Cerebellar nuclear complex (tissue), 1 donor: Measurements from ENCODE around the gene RCOR2.
"Not testable (repeated sequence)": the region's sequence is repeated elsewhere in the genome, so short reads cannot be mapped to it uniquely, and the experiment has no call there.

ENCODE experiments used
- DNase-seq, 2 experiments: peaks; one replicate each; lab custom pipeline; 2025; lab: John Stamatoyannopoulos, UW

Gene RCOR2

DNA sequence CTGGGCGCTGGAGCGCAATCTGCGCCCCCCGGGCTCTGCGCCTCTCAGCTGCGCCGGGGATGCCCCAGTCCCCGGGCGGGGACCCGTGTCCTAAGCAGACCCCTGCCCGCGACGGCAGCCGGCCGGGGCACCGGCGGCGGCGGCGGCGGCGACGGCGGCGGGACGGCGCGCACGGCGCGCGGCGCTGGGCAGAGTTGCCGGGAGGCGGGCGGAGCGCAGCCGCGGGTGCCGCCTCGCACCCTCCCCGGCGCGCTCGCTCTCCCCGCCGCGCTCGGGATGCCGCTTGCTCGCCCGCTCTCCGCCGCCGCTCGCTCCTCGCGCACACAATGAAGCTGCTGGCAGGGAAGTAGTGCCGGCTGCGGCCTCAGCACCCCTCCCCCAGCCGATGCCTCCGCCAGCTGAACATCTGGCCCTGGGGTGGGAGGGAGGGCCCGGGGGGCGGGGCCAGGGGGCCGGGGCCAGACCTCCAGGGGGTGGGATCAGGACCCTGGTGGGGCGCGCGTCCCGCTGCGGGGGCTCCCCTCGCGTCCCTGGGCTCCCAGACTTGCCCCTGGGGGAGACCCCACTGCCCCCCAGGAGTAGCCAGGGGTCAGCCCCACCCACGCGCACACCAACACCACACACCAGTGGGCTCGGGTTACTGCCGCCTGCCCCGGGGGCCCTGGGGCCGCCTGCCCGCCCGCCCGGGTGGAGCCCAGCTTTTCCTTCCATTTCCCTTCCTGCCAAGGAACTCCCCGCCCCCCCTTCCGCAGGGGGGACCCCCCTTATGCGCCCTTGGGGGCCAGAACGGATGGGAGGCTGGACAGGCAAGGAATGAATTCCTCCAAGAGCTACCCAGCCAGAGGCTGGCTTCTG is at the start of gene RCOR2:
Gene RCOR2 (minus strand): TSS at position 328 of the 855 bp plus-strand sequence. CDS start 708 bp downstream, outside the sequence.
- no peak for DNase-seq

DNA sequence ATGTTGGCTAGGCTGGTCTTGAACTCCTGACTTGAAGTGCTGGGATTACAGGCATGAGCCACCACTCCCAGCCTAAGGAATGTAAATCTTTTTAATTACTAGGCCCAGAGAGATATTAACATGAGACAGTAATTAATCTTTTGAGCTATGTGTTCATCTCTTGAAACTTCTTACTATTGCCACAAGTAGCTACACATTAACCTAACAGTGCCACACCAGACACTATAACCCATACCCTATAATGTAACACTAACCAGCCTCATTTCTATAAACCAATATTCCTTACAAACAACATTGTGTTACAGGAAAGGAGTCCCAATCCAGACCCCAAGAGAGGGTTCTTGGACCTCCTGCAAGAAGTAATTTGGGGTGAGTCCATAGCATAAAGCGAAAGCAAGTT is 49.5 kb upstream of the RCOR2 start:
- DNase-seq, result no peak

DNA sequence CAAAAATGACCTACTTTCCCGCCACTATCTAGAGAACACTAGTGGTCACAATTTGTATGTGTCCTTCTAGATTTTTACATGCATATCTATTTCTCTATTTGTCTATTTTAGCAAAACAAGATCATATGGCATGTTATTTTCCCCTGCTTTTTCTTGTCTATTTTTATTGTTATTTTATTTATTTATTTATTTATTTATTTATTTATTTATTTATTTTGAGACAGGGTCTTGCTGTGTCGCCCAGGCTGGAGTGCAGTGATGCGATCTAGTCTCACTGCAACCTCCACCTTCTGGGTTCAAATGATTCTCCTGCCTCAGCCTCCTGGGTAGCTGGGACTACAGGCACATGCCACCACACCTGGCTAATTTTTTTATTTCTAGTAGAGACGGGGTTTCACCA is 46.9 kb upstream of the RCOR2 start:
- DNase-seq, result not testable (repeated sequence)

DNA sequence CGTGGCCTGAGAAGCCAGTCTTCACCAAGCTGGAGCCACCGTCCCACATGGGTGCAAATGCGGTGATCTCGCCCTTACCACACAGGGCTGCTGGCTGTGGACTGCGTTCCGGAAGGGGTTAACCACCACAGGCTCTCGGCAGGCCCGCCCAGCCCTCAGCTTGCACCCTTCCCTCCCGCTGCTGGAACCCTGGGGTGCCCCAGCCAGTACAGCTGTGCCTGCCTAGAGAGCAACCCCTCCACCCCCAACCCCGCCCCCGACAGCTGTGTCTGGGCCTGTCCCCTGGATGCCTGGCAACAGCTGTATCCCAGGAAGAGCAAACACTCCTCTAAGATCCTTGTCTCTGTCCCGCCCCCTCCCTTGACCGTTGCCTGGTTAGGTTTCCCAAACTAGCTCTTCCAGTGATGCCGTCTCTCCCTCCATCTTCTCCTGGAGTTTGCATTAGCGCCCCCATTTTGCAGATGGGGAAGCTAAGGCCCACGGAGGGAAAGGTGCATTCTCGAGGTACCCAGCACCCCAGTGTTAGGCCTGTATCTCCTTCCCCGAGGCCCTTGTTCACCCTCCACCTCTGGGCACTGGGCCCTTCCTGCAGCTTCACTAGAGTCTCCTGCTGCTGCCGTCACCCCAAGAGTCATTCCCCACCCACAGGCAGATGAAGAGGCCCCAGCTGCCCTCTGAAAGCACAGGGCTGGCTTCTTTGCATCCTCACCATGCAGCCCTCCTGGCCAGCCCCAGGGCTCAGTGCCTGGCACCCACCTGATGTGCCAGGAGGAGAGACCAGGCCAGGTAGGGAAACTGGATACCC is 44.8 kb upstream of the RCOR2 start:
- DNase-seq, result no peak

DNA sequence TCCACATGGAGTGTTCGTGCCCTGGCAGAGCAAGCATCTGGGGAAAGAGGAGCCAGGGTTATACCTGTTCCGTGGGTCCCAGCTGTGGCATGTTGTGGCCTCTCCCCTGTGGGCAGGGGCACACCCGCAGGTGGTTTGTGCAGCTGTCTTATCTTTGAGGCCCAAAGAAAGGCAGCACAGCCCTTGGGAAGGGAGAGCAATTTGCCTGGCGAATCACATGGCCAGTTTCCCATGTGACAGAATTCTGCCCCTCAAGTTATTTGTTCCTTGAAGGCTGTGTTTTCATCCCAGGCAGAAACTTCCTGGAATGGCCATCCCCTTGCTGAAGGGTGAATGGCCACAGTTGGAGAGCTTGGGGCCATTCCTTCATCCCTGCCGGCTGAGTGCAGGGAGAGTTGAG is 41.0 kb upstream of the RCOR2 start:
- DNase-seq, result no peak

DNA sequence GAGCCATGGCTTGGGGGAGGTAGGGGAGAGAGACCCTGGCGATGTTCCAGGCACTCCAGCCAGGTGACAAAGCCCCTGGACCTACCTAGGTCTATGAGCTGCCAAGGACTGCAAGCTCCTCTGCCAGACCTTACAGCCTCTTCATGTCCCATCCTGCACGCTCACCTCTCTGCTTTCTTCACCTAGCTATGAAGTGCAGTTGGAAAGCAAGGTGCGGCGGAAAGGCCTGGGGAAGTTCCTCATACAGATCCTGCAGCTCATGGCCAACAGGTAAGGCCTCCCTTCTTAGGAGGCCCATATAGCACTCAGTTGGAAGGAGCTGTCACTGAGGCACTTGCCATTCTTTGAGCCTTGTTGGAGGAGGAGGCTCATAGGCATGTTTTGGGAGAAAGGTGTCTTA is 35.6 kb upstream of the RCOR2 start:
- DNase-seq, result no peak

DNA sequence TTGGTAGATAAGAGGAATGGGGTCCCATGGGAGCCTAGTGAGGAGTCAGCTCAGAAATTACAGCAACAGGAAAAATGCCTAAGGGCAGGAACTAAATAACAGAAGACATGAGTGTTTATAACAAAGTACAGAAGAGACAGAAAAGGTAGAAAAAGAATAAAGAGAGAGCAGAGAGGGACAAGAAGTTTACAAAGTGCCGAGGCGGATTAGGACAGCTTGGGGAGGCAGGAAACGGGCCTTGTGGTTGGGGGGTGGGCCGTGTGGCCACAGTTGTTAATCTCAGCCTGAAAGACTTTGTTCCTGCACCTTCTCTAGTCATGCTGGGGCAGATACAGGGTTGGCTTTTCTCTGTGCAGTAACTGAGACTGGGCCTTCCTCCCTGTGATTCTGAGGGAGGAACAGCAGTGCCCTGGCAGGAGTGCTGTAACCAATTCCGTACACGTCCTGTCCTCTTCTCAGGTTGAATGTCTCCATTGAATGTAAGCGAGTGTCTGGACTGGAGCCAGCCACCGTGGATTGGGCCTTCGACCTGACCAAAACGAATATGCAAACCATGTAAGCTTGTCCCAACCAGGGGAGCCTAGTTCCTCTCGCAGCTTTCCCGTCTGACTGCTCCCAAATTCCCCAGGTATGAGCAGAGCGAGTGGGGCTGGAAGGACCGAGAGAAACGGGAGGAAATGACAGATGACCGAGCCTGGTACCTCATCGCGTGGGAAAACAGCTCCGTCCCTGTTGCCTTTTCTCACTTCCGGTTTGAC is 35.0 kb upstream of the RCOR2 start:
- DNase-seq, result no peak

DNA sequence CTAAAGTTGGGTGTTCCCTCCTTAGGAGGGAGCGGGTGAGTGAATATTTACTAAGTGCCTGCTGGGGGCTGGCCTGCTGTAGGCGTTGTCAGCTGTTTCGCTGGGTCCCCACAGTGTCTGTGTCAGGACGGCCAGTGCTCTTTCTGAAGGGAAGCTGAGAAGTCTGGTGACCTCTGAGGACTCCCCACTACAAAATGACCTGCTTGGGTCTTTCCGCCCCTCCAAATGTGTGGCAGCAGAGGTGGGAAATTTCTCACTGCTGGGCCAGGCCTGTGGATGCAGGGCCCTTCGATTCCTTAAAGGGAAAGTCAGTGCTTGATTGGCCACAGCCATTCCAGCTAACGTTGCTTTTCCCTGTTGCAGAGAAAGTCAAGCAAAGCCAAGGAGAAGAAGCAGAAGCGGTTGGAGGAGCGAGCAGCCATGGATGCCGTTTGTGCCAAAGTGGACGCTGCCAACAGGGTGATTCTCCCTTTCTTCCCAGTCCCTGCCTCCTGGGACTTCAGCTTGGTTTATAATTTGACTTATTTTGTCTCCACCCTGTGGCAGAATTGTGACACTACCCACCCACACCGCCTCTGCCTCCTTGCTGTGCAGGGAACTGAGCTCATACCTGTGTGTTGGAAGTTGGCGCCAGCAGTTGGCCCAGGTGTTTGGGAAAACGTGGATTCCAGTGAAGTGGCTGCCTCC is 28.7 kb upstream of the RCOR2 start:
- DNase-seq, result peak in 1 of 2 experiments; percentile 66

DNA sequence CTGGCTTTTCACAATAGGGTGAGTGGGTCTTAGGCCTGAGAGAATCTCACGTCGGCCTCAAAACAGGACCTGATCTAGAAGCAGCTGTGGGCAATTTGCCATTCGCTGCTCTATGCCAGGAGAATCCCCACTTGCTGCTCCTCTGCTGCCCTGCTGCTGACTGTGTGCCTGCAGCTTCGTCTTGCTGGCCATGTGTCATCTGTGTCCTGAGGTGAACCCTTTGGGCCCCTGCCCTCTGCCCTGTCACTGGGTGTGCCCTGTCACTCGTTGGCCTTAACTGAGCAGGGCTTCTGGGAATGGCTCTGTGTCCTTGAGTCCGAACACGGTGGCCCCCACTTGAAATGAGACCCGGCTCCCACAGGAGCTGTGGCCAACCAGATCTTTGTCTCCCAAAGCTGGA is 28.0 kb upstream of the RCOR2 start:
- no peak for DNase-seq

DNA sequence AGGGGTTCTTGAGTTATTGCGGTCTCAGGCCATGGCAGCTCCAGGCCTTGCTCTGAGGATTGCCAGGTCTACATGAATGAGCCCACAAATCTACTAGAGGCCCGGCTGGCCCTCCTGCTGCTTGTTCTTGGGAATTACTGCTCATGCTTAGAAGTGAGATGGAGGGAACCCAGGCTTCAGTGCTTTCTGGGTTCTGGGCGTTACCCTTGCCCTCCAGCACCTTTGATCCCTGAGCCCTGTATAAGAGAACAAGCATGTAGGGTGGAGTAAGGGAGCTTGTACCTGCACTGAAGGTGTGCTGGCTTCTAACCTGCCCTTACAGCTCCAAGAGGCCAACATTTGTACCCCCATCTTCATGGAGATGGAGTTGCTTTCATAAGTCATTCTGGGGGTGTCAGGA is 25.8 kb upstream of the RCOR2 start:
- no peak for DNase-seq

DNA sequence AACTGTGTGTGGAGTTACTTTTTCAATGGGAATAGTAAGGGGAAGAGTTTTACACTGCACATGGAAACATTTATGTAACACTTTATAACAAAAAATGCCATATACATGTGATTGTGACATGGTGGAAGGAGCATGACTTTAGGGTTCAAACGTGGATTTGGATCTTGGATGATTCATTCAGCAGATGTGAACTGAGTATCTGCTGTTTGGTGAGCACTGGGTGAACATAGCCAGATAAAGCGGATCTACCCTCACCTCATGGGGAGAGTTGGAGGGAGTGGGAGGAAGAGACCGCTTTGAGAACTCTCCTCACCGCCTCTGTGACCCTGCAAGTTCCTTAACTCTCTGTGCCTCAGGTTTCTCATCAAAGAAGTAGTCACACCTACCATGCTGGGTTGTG is 24.9 kb upstream of the RCOR2 start:
- DNase-seq, result no peak

DNA sequence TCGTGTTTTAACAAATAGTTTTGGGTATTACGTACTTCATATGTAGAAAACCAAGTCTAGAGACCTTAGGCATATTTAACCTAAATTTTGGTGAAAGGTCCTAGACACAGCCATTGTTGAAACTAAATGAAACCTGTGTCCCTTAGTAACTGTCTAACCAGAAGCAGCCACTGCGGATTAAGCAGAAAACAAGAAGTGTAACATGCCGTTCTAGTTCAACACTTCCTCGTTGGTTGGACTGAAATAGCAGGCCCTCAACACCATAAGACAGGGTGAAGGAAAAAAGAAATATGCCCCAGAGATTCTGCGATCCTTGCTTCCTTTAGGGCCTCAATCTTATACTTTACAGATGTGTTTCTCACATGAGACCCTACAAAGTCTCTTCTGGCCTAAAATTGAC is 23.8 kb upstream of the RCOR2 start:
- DNase-seq, result no peak

DNA sequence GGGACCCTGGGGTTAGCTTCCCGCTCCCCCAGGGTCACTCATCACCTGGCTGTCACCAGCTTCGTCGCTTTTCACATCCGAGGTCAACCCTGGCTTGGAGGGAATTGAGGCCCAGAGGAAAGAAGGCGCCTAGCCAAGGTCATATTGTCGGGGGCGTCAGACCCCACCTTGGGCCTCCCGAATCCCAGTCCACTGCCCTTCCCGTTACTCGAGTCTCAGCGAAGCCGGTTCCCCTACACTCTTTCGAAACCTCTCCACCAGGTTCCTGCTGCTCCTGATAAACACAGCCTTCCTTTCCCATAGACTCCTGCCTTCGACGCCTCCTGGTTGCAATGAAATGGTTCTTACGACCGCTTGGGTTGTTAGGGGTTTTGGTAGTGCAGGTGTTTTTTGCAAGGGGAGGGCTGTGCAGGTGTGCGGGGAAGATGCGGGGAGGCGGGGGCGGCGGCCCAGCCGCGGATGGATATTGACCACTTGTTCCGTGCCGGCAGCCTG is 22.5 kb upstream of the RCOR2 start:
- DNase-seq, result no peak

DNA sequence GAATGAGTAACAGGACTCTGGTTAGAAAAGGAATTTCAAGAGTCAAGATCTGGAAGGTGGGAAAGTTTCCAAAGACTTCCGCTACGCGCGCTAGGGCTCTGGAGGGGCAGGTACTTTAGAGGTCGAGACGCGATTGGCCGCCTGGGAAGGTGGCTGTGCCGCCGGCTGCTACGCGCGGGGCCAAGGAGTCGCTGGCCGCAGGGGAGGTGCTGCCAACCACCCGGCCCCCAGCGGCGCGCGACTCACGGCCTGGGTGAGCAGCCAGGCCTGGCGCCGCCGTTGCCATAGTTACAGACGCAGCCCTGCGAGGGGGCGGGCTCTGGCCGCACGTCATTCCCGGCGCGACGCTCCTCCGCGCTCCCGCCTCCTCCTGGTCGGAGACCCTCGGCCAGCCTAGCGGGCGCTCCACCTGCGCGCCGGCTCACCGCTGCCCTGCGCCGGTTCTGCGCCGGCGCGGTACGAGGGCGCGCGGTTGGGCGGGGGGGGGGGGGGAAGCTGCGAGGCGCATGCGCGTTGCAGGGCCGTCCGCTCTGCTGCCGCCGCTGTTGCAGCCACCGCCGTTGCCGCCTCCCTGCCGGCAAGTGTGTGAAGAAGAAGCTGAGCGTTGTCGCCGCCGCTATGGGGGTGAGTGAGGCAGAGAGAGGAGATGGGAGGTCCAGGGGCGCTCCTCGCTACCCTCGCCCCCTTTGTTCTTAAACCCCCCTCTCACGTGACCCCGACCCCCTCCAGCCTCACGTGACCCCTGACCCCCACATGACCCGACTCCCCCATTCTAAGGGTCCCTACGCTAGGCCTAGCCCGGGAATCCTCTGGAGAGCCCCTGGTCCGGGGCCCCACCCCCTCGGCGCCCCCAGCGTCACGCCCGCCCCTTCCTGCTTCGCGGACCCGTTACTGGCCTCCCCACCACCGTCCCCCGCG is 21.8 kb upstream of the RCOR2 start, which contains the start of gene NAA40:
Gene NAA40 (plus strand): TSS at position 524 of the 918 bp plus-strand sequence. CDS start 95 bp downstream, at position 619.
- peak; percentile 55 to 73 for DNase-seq

DNA sequence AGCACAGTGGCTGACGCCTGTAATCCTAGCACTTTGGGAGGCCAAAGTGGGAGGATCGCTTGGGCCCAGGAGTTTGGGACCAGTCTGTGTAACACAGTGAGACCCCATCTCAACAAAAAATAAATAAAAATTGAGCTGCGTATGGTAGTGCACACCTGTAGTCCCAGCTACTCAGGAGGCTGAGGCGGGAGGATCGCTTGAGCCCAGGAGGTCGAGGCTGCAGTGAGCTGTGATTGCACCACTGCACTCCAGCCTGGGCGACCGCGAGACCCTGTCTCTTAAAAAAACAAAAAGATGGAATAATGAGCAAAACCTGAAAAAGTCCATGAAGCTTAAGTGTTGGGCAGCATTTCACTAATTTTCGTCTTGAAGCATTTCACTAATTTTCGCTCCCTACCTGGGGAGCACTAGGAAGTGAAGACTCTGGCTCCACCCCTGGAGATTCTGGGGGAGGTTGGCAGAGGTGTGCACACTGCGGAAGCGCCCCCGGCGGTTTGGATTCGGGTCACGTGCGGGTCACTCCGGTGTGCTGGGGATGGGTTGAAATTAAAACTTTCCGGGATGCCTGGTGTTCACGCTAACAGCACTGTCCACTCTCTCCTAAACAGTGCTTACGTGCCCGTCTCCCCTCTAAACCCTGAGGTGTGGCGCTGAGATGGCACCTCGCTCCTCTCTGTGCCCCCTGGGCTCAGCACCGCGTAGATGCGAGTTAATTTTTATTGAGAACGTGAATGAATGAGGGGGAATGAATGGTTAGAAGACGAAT is 20.9 kb upstream of the RCOR2 start:
- no peak for DNase-seq

DNA sequence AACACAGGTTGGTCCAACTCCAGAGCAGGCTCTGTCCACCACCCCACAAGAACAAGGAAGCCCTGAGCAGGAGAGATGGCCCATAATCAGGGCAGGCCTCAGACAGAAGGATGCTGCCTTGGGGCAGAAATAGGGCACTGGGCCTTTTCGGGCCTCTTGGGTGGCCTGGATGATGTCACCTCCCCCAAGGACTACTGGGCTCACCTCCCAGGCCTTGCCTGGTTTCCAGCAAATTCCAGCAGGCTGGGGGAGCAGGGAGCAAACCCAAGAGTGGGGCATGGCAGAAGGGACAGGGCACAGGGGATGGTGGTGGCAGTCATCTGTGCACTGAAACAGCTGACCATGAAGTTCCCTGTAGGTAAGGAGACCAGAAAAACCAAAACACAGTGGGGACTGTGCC is 16.5 kb upstream of the RCOR2 start:
- DNase-seq, result no peak

DNA sequence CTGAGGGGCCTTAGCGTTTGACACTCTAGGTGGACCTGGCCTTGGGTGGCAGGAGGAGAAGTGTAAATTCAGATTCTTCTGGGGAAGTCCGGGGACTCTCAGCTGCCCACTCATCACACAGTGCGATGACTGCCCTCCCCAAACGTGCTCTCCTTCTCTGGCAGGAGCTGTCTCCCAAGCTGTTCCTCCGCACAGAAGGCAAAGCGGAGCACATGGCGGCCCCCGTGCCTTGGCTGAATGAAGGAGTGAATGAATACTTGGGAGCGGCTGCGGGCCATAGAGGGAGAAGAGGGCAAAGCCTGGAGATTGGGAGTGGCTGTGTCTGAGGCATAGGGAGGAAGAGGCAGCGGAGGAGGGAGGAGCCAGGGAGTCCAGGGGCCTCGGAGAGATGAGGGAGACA is 14.9 kb upstream of the RCOR2 start:
- DNase-seq, result no peak

DNA sequence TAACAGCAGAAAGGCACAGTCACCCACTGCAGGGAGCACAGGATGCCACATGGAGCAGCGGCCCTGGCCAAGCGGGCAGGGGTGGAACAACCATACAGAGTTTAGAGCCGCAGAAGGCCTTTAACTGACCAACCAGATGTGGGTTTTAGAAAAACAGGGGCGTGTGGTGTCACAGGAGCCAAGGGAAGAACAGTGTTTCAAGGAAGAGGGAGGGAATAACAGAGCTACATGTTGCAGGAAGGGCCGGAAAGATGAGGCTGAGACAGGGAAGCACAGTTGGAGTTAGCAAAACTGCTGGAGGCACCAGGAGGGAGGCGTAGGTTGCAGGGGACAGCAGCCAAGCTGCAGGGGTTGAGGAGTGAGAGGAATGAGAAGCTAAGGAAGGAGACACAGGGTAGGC is 14.1 kb upstream of the RCOR2 start:
- DNase-seq, result no peak

DNA sequence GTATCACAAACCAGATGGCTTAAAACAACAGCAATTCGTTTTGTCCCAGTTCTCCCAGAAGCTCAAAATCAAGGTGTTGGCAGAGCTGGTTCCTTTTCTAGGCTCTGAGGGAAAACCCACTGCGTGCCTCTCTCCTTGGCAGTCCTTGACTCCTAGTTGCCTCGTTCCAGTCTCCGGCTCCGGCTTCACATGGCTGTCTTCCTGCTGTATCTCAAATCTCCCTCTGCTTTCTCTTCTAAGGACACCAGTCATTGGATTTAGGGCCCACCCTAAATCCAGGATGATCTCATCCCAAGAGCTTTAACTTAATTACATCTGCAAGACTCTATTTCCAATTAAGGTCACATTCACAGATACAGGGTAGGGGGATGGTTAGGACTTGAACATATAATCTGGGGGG is 12.7 kb upstream of the RCOR2 start:
- no peak for DNase-seq

DNA sequence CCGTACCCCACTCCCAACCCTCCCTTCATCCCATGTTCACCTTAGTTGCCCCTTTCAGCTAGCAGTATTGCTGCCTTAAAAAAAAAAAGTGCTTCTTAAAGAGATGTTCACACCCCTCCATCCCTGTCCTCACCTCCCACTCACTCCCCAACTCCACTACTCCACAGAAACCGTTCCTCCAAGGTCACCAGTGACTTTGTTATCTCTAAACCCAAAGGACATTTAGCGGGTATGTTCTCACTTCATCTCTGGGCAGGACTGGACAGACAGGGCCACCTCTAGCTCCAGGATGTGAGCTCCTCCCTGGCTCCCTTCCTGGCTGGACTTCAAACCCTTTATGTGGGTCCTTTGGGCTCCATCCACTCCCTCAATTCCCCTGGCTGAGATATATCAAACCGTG is 6.4 kb upstream of the RCOR2 start:
- no peak for DNase-seq
